Hematopoietic multipotent progenitor cell treated with erythropoietin and hydrocortisone succinate and interleukin-3 and kit ligand, for 4 days (in vitro differentiated cells): ENCODE measurements around the gene CDKAL1.
"Not testable (repeated sequence)": the region's sequence is repeated elsewhere in the genome, so short reads cannot be mapped to it uniquely, and the experiment has no call there.

Source experiments
- DNase-seq: peaks from one replicate; pipeline ENCODE4 v3.0.0-alpha.2; 2015

CDKAL1 gene

GRCh38 chr6:21049572-21049971 is 515.3 kb downstream of the CDKAL1 start:
- no peak for DNase-seq

GRCh38 chr6:21050935-21051334 is 516.7 kb downstream of the CDKAL1 start:
- no peak for DNase-seq

- DNase-seq: no peak
Measured at GRCh38 chr6:21051777-21052176, 517.5 kb downstream of the CDKAL1 start.

- no peak for DNase-seq
Measured at GRCh38 chr6:21053612-21054011, 519.4 kb downstream of the CDKAL1 start.

- DNase-seq: not testable (repeated sequence)
Measured at GRCh38 chr6:21055480-21055879, 521.2 kb downstream of the CDKAL1 start.

GRCh38 chr6:21061892-21062291 is 527.6 kb downstream of the CDKAL1 start:
- no peak for DNase-seq

GRCh38 chr6:21064756-21065340 is 530.6 kb downstream of the CDKAL1 start:
- peak; percentile 20 for DNase-seq

- peak; percentile 52 for DNase-seq
Measured at GRCh38 chr6:21067521-21067920, 533.3 kb downstream of the CDKAL1 start.

- no peak for DNase-seq
Measured at GRCh38 chr6:21070620-21071019, 536.4 kb downstream of the CDKAL1 start.

- DNase-seq: no peak
Measured at GRCh38 chr6:21071780-21072468, 537.7 kb downstream of the CDKAL1 start.

GRCh38 chr6:21073318-21073839 is 539.1 kb downstream of the CDKAL1 start:
- no peak for DNase-seq

GRCh38 chr6:21074484-21074883 is 540.2 kb downstream of the CDKAL1 start:
- no peak for DNase-seq

- DNase-seq: no peak
Measured at GRCh38 chr6:21075986-21076385, 541.7 kb downstream of the CDKAL1 start.

- no peak for DNase-seq
Measured at GRCh38 chr6:21078497-21078896, 544.2 kb downstream of the CDKAL1 start.

- DNase-seq: no peak
Measured at GRCh38 chr6:21079468-21080048, 545.3 kb downstream of the CDKAL1 start.

- DNase-seq: no peak
Measured at GRCh38 chr6:21080221-21080620, 546.0 kb downstream of the CDKAL1 start.

- DNase-seq: no peak
Measured at GRCh38 chr6:21082091-21082490, 547.8 kb downstream of the CDKAL1 start.

- DNase-seq: no peak
Measured at GRCh38 chr6:21083708-21084107, 549.5 kb downstream of the CDKAL1 start.

GRCh38 chr6:21084656-21085055 is 550.4 kb downstream of the CDKAL1 start:
- no peak for DNase-seq

GRCh38 chr6:21085211-21085610 is 551.0 kb downstream of the CDKAL1 start:
- DNase-seq: no peak

GRCh38 chr6:21085643-21086042 is 551.4 kb downstream of the CDKAL1 start:
- DNase-seq: no peak

GRCh38 chr6:21087188-21087587 is 552.9 kb downstream of the CDKAL1 start:
- DNase-seq: no peak

- no peak for DNase-seq
Measured at GRCh38 chr6:21091411-21091810, 557.2 kb downstream of the CDKAL1 start.

- not testable (repeated sequence) for DNase-seq
Measured at GRCh38 chr6:21092231-21092772, 558.0 kb downstream of the CDKAL1 start.
